HG03432 (cell line): ENCODE data around the gene FABP6.
A peak's percentile ranks its signal among the peaks of the same experiment; 100 is the strongest.
"Not testable (repeated sequence)": the region's sequence is repeated elsewhere in the genome, so short reads cannot be mapped to it uniquely, and the experiment has no call there.

Experiments used
- ATAC-seq: cut with Tn5 transposase; IDR thresholded peaks from one replicate; pipeline ENCODE4 v1.9.1; 2021; ENCODE audit warnings: mild to moderate bottlenecking, moderate library complexity; ENCODE audit not compliant: unreplicated experiment

Gene FABP6, protein sequence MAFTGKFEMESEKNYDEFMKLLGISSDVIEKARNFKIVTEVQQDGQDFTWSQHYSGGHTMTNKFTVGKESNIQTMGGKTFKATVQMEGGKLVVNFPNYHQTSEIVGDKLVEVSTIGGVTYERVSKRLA

DNA sequence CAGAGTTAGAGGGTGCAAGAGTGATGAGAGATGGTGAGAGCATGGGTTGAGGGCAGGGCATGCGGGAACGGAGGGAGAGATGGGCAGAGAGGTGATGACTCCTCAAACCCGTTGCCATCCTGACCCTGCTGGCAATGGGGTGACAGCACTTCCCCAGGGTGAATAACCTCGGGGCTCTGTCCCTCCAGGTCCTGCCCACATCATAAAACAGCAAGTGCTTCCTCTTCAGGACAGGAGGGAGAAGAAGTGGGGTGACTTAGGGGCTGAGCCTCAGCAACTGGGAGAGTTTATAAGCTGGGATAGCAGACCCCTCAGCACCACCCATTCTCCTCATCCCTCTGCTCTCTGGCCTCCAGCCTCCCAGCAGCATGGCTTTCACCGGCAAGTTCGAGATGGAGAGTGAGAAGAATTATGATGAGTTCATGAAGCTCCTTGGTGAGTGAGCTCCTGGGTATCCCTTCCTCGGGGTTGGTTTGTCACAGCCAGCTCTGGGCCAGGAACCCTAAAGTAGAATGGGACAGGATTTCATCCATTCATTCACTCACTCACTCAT, at the start of gene FABP6:
FABP6 (plus strand) TSS at position 317 of the 553 bp plus-strand sequence; CDS start at position 369, 52 bp downstream.
- ATAC-seq: no peak

- no peak for ATAC-seq
These were observed 48.4 kb upstream of the FABP6 start for GRCh38 chr5:160180931-160181330.

DNA sequence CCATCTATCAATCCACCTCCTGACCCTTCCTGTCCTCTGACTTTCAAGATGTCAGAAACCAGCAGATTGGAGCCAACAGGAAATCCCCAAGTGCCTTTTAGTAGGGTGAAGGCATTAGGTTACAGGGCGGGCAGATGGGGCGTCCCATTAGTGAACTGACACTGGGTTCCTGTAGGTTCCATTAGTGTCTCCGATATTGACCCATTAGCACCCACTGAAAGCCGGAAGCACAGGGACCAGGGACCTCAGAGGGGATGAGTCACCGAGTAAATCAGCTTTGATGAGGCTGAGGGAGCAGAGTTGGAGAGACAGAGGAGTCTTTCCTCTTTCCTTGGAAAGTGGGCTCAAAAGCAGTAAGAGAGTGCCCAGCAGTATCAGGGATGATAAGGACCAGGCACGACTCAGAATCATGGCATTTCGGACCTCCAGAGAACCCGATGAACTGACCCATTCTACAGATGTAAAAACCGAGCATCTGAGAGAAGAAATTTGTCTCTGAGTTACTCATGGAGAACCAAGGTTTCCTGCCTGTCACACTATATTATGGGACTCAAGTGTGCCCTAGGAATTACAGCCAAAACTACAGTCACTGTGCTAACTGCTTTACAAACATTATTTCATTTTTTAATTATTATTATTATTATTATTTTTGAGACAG, 47.2 kb upstream of the FABP6 start:
- ATAC-seq: no peak

DNA sequence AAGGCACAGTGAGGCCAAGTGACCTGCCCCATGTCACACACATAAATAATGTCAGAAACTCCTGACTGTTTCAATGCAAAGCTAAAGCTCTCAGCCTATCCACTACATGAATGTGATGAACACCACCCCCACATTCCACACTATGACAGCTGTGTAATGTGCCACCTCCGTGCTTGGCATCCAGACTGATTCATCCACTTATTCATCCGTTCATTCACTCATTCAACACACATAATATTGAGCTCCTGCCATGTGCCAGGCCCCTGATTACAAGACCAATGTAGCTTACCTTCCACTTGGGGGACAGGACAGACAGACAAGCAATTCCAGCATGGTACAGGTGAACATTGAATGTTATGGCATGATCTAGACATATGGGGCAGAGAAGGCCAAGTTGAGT, 46.2 kb upstream of the FABP6 start:
- ATAC-seq: no peak

DNA sequence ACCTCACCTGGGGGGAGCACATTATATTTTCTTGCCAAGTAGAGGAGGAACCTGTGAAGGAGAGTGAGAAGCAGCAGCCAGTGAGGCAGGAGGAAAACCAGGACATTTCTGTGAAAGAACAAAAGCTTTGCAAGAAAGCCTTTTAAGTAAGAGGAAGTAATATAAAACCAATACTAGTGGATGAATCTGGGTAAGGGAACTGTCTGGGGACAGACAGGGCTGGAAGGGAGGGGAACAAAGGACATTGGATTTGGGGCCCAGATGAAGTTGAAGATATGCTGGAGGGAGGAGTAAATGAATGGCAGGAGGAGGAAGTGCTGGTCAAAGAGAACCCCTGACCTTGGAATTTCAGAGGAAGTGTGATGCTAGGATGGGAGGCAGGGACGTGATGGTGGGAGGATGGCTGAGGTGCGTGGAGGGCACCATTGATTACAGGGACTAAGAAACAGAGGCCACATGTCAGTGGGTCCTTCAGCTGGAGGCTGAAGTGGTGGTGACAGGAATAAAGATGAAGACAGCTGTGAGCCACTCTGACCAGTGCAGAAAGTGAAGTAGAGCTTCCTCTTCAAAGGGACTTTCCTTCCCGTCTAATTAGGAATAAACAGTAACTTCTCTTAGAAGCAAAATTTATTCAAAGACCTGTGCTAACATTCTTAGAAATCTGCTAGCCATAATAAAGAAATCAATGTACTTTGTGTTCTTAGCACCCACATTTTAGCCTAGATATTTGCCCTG, 43.5 kb upstream of the FABP6 start:
- ATAC-seq: peak; percentile 49

GRCh38 chr5:160186480-160186879, 42.8 kb upstream of the FABP6 start:
- no peak for ATAC-seq

GRCh38 chr5:160187091-160187490, 42.2 kb upstream of the FABP6 start:
- ATAC-seq: no peak

- no peak for ATAC-seq
These were observed 40.9 kb upstream of the FABP6 start for GRCh38 chr5:160188141-160189015.

GRCh38 chr5:160192424-160192823, 36.9 kb upstream of the FABP6 start:
- no peak for ATAC-seq

DNA sequence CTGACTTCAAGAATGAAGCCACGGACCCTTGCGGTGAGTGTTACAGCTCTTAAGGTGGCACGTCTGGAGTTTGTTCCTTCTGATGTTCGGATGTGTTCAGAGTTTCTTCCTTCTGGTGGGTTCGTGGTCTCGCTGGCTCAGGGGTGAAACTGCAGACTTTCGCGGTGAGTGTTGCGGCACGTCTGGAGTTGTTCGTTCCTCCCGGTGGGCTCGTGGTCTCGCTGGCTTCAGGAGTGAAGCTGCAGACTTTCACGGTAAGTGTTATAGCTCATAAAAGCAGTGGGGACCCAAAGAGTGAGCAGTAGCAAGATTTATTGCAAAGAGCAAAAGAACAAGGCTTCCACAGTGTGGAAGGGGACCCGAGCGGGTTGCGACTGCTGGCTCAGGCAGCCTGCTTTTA, 36.2 kb upstream of the FABP6 start:
- ATAC-seq: not testable (repeated sequence)

GRCh38 chr5:160193790-160194189, 35.5 kb upstream of the FABP6 start:
- not testable (repeated sequence) for ATAC-seq

DNA sequence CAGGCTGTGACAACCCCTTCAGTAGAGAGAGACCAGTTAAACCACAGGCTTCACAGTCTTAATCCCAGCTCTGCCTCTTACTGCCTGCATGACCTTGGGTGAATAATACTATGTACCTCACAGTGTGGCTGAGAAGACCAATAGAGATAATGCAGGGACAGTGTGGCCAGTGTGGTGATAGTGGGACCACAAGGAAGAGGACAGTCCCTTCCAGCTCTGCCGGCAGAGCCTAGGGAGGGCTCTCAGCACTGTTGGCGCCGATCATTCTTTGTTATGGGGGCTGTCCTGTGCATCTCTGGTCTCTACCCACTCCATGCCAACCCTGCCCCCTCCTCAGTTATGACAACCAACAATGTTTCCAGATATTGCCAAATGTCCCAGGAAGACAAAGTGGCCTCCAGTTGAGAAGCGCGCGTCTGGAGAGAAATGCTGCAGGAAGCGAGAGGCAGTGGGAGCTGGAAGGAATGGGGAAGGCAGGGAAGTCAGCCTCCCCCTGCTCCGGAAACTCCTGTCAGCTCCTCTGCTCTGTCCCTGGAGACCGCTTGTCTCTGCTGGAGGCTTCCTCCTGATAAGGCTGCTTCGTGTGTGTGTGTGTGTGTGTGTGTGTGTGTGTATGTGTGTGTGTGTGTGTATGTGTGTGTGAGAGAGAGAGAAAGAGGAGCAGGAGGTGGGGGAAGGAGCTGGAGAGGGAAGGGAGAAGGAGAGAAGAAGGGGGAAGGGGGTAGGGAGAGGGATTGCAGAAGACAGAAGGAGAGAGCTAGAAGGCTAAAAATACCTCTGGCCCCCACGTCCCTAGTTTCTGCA, 31.8 kb upstream of the FABP6 start:
- no peak for ATAC-seq

- ATAC-seq: no peak
These were observed 31.2 kb upstream of the FABP6 start for GRCh38 chr5:160198146-160198545.

DNA sequence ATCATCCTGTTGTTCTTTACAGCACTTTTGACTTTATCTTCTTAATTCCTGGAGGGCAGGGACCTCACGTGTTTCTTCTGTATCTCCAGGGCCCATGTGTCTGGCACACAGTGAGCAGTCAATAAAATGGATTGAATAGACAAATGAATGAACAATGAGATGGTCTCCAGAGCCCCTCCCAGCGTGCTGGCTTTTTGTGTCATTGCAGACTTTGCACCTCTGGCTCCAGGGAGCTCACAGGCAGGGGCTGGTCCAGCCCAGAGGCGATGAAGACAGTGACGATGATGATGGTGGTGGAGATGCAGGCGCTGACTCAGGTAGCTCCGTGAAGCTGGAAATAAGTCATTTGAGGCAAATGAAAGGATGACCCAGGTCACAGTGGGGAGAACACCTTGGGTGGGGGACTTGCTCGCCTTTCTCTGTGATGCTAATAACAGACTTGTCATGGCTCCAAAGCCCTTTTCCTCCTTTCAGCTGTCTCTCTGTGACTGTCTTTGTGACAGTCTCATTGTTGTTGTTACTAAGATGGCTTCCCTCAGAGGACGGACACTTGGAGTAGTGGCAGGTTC, 30.4 kb upstream of the FABP6 start:
- no peak for ATAC-seq

DNA sequence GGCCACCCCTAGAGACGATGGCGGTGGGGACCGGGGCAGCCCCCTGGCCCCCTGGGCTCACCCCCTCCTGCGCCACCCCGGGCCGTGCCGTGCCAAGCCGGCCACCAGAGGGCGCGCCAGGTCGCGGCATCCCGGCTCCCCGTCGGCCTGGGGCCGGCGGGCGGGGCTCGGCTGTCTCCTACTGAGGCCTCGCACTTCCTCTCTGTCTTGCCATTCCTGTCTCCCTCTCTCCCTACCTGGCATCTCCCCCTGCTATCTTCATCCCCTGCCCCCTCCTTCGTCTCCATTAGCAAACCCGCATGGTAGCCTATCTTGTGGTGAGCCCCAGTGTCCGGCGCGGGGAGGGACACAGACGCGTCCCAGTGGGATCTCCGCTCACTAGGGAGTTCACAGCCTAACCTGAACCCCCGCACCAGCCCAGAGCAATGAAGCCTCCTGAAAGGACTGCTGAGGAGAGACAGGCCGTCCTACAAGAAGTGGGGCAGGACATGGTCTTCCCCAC, 29.8 kb upstream of the FABP6 start:
- peak; percentile 98 for ATAC-seq

DNA sequence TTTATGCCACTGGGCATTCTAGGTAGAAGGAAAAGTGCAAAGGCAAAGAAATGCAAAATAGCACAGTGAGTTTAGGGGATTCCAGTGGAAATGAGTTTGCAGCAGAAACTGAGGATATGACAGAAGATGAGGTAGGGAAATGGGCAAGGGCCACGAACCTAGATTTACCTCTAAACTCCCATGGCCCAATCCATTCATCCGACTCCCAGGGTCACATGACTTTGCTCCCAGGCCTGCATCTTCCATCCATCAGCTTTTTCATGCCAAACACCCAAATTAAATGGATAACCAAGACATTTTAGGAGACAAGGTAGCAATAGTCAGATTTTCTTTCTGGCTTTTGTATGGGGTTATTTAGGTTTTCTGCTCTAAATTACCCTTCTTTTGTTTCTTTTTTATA, 22.2 kb upstream of the FABP6 start:
- ATAC-seq: no peak

DNA sequence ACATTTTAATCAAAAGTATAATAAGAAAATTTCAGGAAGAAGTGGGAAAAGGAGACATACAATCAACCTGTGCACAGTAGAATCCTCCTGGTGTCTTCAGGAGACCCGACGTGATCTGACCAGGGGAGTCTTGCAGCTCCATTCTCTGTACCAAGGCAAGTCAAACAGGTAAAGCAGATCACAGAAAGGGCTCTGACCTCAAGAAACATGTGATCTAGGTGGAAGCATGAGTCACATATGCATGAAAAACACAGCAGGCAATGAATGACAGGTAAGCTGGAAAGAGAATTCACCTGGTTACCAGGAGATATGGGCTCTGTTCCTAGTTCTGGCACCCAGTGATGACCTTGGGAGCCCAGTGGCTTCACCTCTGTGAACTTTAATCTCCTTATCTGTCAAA, 19.4 kb upstream of the FABP6 start:
- no peak for ATAC-seq

DNA sequence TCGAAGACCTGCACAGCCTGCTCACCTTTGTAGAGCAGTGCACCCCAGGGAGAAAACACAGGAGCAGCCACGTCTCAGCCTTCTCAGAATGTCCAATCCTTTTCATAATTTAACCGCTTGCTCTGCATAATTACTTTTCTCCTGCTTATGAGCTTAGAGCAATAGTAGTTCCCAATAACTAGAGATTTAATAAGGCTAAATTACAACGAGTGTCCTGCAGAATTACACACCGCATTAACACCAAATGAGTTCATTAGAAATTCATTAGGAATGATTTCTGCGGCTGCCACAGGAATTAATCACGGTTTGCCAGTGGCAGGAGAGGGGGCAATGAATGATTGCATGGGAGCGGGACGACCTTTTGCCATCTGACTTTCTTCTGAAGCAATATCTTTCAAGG, 18.7 kb upstream of the FABP6 start:
- no peak for ATAC-seq

DNA sequence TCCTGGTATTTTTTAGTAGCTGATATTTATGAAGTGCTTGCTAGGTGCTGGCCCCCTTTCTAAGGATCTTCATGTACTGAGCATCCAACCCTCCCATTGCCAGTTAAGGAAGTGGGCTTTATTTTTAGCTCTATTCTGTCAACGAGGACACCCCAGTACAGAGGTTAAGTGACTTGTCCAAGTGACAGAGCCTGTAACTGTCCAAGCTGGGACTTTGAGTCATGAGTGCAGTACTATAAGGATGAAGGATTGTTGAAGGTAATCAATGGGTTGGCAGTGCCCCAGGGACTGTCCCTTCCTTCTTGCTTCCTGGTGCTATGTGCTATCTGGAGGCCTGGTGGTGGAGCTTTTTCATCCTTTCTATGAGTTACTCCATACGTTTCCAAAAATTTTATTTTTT, 18.0 kb upstream of the FABP6 start:
- ATAC-seq: no peak

- peak; percentile 78 for ATAC-seq
These were observed 15.8 kb upstream of the FABP6 start for GRCh38 chr5:160213537-160213936.
